Heart right ventricle (tissue), 16 donors: Measurements from ENCODE around the gene ZSCAN9. TPM values are rescaled to one million over a fixed set of nuclear protein-coding genes. Genes with fewer than 3 reads are reported as not detected.

Experiments used
- ATAC-seq, 8 donors: fragments of 200-7000 bp; cut with Tn5 transposase; one replicate each; pipeline ENCODE4 v1.9.1; 2020; ENCODE audit warnings: mild to moderate bottlenecking in 8 of 8, moderate library complexity in 8 of 8, moderate number of reproducible peaks in 1 of 8
- DNase-seq, 2 donors: peaks; one replicate each; pipeline ENCODE4 v3.0.0-alpha.2; 2020
- H3K27ac ChIP-seq, 10 donors: fragments of 200-600 bp; sonication (generic) in 2 of 10; one replicate each; pipeline versions ENCODE4 v1.5.0 to v1.8.0; 2020 to 2022; ENCODE audit warnings: mild to moderate bottlenecking in 3 of 10
- H3K27me3 ChIP-seq, 7 donors: fragments of 200-600 bp; one replicate each; pipeline ENCODE4 v1.8.0; 2021 to 2022; ENCODE audit warnings: mild to moderate bottlenecking in 2 of 7
- H3K36me3 ChIP-seq, 9 donors: fragments of 200-600 bp; sonication (generic) in 1 of 9; one replicate each; pipeline versions ENCODE4 v1.5.0 to v1.8.0; 2020 to 2022; ENCODE audit warnings: mild to moderate bottlenecking in 2 of 9
- H3K4me1 ChIP-seq, 9 donors: fragments of 200-600 bp; sonication (generic) in 1 of 9; one replicate each; pipeline versions ENCODE4 v1.5.0 to v1.8.0; 2020 to 2022; ENCODE audit warnings: mild to moderate bottlenecking in 4 of 9
- H3K4me3 ChIP-seq, 10 donors: fragments of 200-600 bp; sonication (generic) in 2 of 10; one replicate each; pipeline versions ENCODE4 v1.5.0 to v1.8.0; 2020 to 2022; ENCODE audit warnings: mild to moderate bottlenecking in 7 of 10, moderate library complexity in 2 of 10
- H3K9me3 ChIP-seq, 11 donors: fragments of 200-600 bp in 10 of 11; sonication (generic) in 2 of 11; one replicate each; pipeline versions ENCODE4 v1.5.0 to v1.8.0; 2013 to 2022; ENCODE audit warnings: mild to moderate bottlenecking in 2 of 11, control low read depth in 1 of 11, moderate library complexity in 1 of 11
- CTCF ChIP-seq, 9 donors: fragments of 200-600 bp; sonication (generic) in 2 of 9; IDR thresholded peaks; one replicate each; pipeline versions ENCODE4 v1.5.0 to v1.8.0; 2021 to 2022; ENCODE audit warnings: antibody characterized with exemption in 9 of 9, mild to moderate bottlenecking in 5 of 9, moderate library complexity in 1 of 9
- WGBS, 2 donors: extraction: QIAGEN DNeasy Blood & Tissue Kit; methylation state at CpG; one replicate each; pipeline ENCODE4 v1.1.7; 2013; ENCODE audit warnings: inconsistent platforms in 1 of 2; 5-methylcytosine and 5-hydroxymethylcytosine counted together
- intact Hi-C, 10 donors: fragments of 100-400 bp; cut with DNase I; formaldehyde crosslinking; loops; one replicate each; pipeline versions ENCODE4 v1.11.1 to v1.14.2; 2022
- long read RNA-seq, 3 donors: library from polyadenylated mRNA; unstranded; transcript quantifications; one replicate each; pipeline ENCODE4 v2.0.0, GENCODE V29; 2020 to 2021
- polyA plus RNA-seq, 2 donors: library from polyadenylated mRNA; stranded (reverse); fragments of 200-250 nt; gene quantifications; one replicate each; pipeline ENCODE4 v1.2.3, GENCODE V29; 2013
- total RNA-seq, 10 donors: library from RNA; stranded (reverse); fragmentation: NEBNext Ultra II Directional in 3 of 10; extraction: Animal tissue kit (Norgen Biotek cat#: 25700) in 3 of 10; gene quantifications; one replicate each; pipeline versions ENCODE4 v1.2.1 to v1.2.4, GENCODE V29; 2021 to 2023
- donor health status: Arrhythmogenic right ventricular cardiomyopathy.
- donor health status: ischemic (EF 13 %, LVEDD 7.1; RV severe dilation, severe dysfunction).
- donor health status: healthy with polysubstance abuse.
- donor health status: DM: no; HTN: yes; CAD: no.
- donor health status: DM: no; HTN: no; CAD: no.
- donor health status: ischemic (EF 25% LVEDD 6.9; RV normal size, moderate dysfunction).
- donor health status: ischemic (EF 25% LVEDD 5.7; RV mildly dilated, moderate dysfunction).
- donor health status: healthy.
- donor health status: DM: yes; HTN: yes; CAD: no.
- donor health status: Ischemic cardiomyopathy.
- donor health status: ischemic (EF 35%, LVEDD 5.7; RV mildly dilated, moderate dysfunction).
- donor health status: nonischemic (EF 11% LVEDD 7.7; RV severe dilation, severe dysfunction).
- donor health status: DM: yes; HTN: yes; CAD: no.
- donor health status: PGD.
- donor health status: ischemic (EF 29% LVEDD 5.4; RV normal size, mild dysfunction).
- donor health status: nonischemic (EF 23%, LVEDD 6.1; RV moderate dilation, normal function).

The ZSCAN9 gene
- total RNA-seq (10 to 100 TPM in 2 of 10 donors, 1 to 10 TPM in 8; 6.8 to 11.2 (median 8.8) TPM), polyA plus RNA-seq (10 to 100 TPM in 1 of 2 donors, 1 to 10 TPM in 1; 8.4 to 11.1 TPM)
- long read RNA-seq, donor 1, partial matches to known transcripts = 1 of 5 reads
- long read RNA-seq, donor 1, other reads (novel, unspliced or antisense) = 1 of 5 reads
- long read RNA-seq, donor 2, partial matches to known transcripts = 1 of 5 reads
- long read RNA-seq, donor 2, other reads (novel, unspliced or antisense) = 1 of 5 reads
- long read RNA-seq, donor 3, transcript ZSCAN9-204 (3 exons, 2,062 nt) = major isoform, 10 of 19 reads
- long read RNA-seq, donor 3, partial matches to known transcripts = 4 of 19 reads
- long read RNA-seq, donor 3, other reads (novel, unspliced or antisense) = 4 of 19 reads

GRCh38 chr6:28225056-28225834 lies at the start of gene ZSCAN9:
Gene ZSCAN9 (plus strand): TSS chr6:28225275. CDS start chr6:28227085, 1,810 bp downstream.
- peak; percentile 84 to 91 for DNase-seq
- Histone ChIP-seq H3K27me3 (peaks cover 0 to 31% (median 21%) of the 10 kb centered on the region in 7 donors), H3K4me1 (peaks cover 3 to 29% (median 14%) of the 10 kb centered on the region in 9 donors), H3K9me3 (no peaks in the 10 kb centered on the region), H3K27ac (peak within 1 kb of the TSS in 9 of 10 donors; percentile 67 to 88 (median 81)), H3K4me3 (peak within 1 kb of the TSS; percentile 41 to 87 (median 78)), H3K36me3 (peaks cover 0 to 36% (median 30%) of the 10 kb centered on the region in 9 donors)
- TF ChIP-seq CTCF (IDR thresholded peaks at IDR 0.05) = no peak
- 0 to 1% methylated on average over 45 of the region's 45 CpGs for WGBS, 2 donors
- intact Hi-C loops = loop anchor here in 7 of 10 donors (2.0 to 10.0 kb wide), 6 partner anchors 82 to 143 kb away; partner anchors contain the start of genes ZKSCAN8 (in 2 of the 7) and ZNF165 (in 1 of the 7)
- peak; percentile 97 to 99 (median 98) for ATAC-seq

- TF ChIP-seq CTCF (IDR thresholded peaks at IDR 0.05) = no peak
- Histone ChIP-seq H3K4me1 (no peaks in the 10 kb centered on the region), H3K27me3 (peaks cover 0 to 18% (median 7%) of the 10 kb centered on the region in 7 donors), H3K27ac (no peak overlapping the region), H3K9me3 (peaks cover 0 to 4% (median 0%) of the 10 kb centered on the region in 11 donors), H3K4me3 (no peak overlapping the region), H3K36me3 (no peaks in the 10 kb centered on the region)
- ATAC-seq (no peak), DNase-seq (no peak)
- intact Hi-C loops = no loop called here
- 93 to 97% methylated on average over 1 of the region's 1 CpG for WGBS, 2 donors
Observed at GRCh38 chr6:28176373-28176772, 48.7 kb upstream of the ZSCAN9 start.

GRCh38 chr6:28182255-28182654 lies 42.8 kb upstream of the ZSCAN9 start:
- Histone ChIP-seq H3K36me3 (no peaks in the 10 kb centered on the region), H3K4me1 (no peaks in the 10 kb centered on the region), H3K9me3 (peaks cover 0 to 41% (median 5%) of the 10 kb centered on the region in 11 donors), H3K4me3 (no peak overlapping the region), H3K27ac (no peak overlapping the region), H3K27me3 (peaks cover 0 to 18% (median 7%) of the 10 kb centered on the region in 7 donors)
- TF ChIP-seq CTCF (IDR thresholded peaks at IDR 0.05) = no peak
- no peak for ATAC-seq
- 60 to 76% methylated on average over 1 of the region's 1 CpG for WGBS, 2 donors
- intact Hi-C loops = no loop called here
- no peak for DNase-seq
